HepG2 (cell line): Measurements from ENCODE around the gene TNFAIP1. TPM values are rescaled to one million over a fixed set of nuclear protein-coding genes. Genes with fewer than 3 reads are reported as not detected.

ENCODE experiments used
- ATAC-seq: fragments of 200-7000 bp; cut with Tn5 transposase; 3 replicates; pipeline ENCODE4 v1.9.1; 2020; ENCODE audit warnings: mild to moderate bottlenecking, moderate library complexity
- BruUV-seq: library from RNA; stranded (reverse); fragments of 400-500 nt; replicated peaks from 2 replicates; lab custom pipeline; 2021; lab: Mats Ljungman, UMichigan
- CTCF ChIA-PET: fragments of 300-600 bp; formaldehyde crosslinking; extraction: SDS; loops from one replicate; lab custom pipeline; 2021; ENCODE audit warnings: low total read pairs, inconsistent platforms, low intra/inter-chr PET ratio; lab: Yijun Ruan, JAX
- POLR2A ChIA-PET: fragments of 350-600 bp; sonication (Branson Sonifier 250); formaldehyde crosslinking; loops from one replicate; lab custom pipeline; 2020; ENCODE audit warnings: antibody characterized with exemption, inconsistent platforms; lab: Yijun Ruan, JAX
- DNase-seq: peaks from one replicate; pipeline ENCODE4 v3.0.0-alpha.2; 2015; ENCODE audit warnings: low spot score
- FAIRE-seq: peaks from 3 replicates; lab custom pipeline; 2011; peaks lifted over from hg19 to GRCh38; lab: Jason Lieb, UNC
- H2AFZ ChIP-seq: one replicate; pipeline ENCODE4 v1.6.1; 2011; ENCODE audit warnings: low read length, inconsistent platforms
- H3K27ac ChIP-seq: fragments of 300-600 bp; 3 replicates; pipeline ENCODE4 v1.8.0; 2011; ENCODE audit warnings: mixed run types, mild to moderate bottlenecking, mixed read lengths, low read length, inconsistent platforms; ENCODE audit not compliant: insufficient read depth; ENCODE audit errors: extremely low read length
- H3K27me3 ChIP-seq, 2 experiments: fragments of 200-600 bp in 1 of 2; 2 replicates in 1 of 2; 3 replicates in 1 of 2; pipeline versions ENCODE4 v1.6.0 to v1.8.0; 2011; ENCODE audit warnings: low read length in 2 of 2, mild to moderate bottlenecking in 2 of 2, moderate library complexity in 2 of 2, inconsistent platforms in 1 of 2; ENCODE audit not compliant: insufficient read depth in 2 of 2, control insufficient read depth in 1 of 2
- H3K36me3 ChIP-seq, 2 experiments: fragments of 200-600 bp in 1 of 2; replicated peaks in 1 of 2; 2 replicates in 1 of 2; 3 replicates in 1 of 2; pipeline versions ENCODE4 v1.5.1 to v1.8.0; 2011; ENCODE audit warnings: low read length in 2 of 2, inconsistent platforms in 1 of 2; ENCODE audit not compliant: insufficient read depth in 2 of 2, control insufficient read depth in 1 of 2
- H3K4me1 ChIP-seq: 2 replicates; pipeline ENCODE4 v1.5.1; 2012; ENCODE audit warnings: low read length, inconsistent platforms; ENCODE audit not compliant: insufficient read depth
- H3K4me2 ChIP-seq: 2 replicates; pipeline ENCODE4 v1.6.0; 2011; ENCODE audit warnings: low read depth, low read length, inconsistent platforms
- H3K4me3 ChIP-seq, 3 experiments: fragments of 200-600 bp in 1 of 3; sonication (generic), shearing (Covaris generic) in 1 of 3; replicated peaks in 1 of 3; 2 replicates each; pipeline ENCODE4 v1.5.1; 2011 to 2016; ENCODE audit warnings: low read length in 3 of 3, inconsistent platforms in 2 of 3, low read depth in 2 of 3, mild to moderate bottlenecking in 2 of 3, control low read depth in 1 of 3, mixed read lengths in 1 of 3; ENCODE audit not compliant: insufficient read depth in 1 of 3
- H3K79me2 ChIP-seq: one replicate; pipeline ENCODE4 v1.6.1; 2011; ENCODE audit warnings: low read length, inconsistent platforms; ENCODE audit not compliant: insufficient read depth
- H3K9ac ChIP-seq: 2 replicates; pipeline ENCODE4 v1.6.0; 2011; ENCODE audit warnings: mild to moderate bottlenecking, low read depth, low read length, inconsistent platforms; ENCODE audit not compliant: insufficient read depth
- H3K9me3 ChIP-seq: 2 replicates; pipeline ENCODE4 v1.5.1; 2012; ENCODE audit warnings: mild to moderate bottlenecking, low read length
- H4K20me1 ChIP-seq: 2 replicates; pipeline ENCODE4 v1.6.0; 2011; ENCODE audit warnings: inconsistent platforms, mild to moderate bottlenecking, low read length, moderate library complexity; ENCODE audit not compliant: insufficient read depth
- HNRNPK ChIP-seq: fragments of 200-400 bp; formaldehyde crosslinking; IDR thresholded peaks from 2 replicates; pipeline ENCODE4 v1.6.1; 2018; ENCODE audit warnings: low read length, low read depth, moderate library complexity, mild to moderate bottlenecking; ENCODE audit not compliant: poor library complexity, severe bottlenecking
- MED8 ChIP-seq: sonication (generic); formaldehyde crosslinking; IDR thresholded peaks from 2 replicates; pipeline ENCODE4 v1.8.1; 2023; ENCODE audit warnings: mild to moderate bottlenecking, missing genetic modification reagents; ENCODE audit not compliant: insufficient replicate concordance
- WGBS: methylation state at CpG from one replicate; pipeline ENCODE4 v1.1.6; 2017; ENCODE audit warnings: low lambda C conversion rate; 5-methylcytosine and 5-hydroxymethylcytosine counted together
- in situ Hi-C: cut with HindIII; loops from 2 replicates; pipeline ENCODE4 v1.10.0; 2017; ENCODE audit warnings: low pct_unique_long_range_greater_than_20kb; ENCODE audit not compliant: extremely low pct_ligation_motif_present
- intact Hi-C: fragments of 100-400 bp; cut with micrococcal nuclease; formaldehyde crosslinking; loops from one replicate; pipeline ENCODE4 v1.10.0; 2022; ENCODE audit not compliant: unreplicated experiment
- polyA plus RNA-seq, 8 experiments: library from polyadenylated mRNA; depleted of rRNA in 3 of 8; stranded (reverse) in 7 of 8; unstranded in 1 of 8; fragments of >200 nt; fragmentation: Illumina TruSeq in 4 of 8; extraction: Trizol in 4 of 8; gene quantifications; 2 replicates each; pipeline versions ENCODE4 v1.2.1 to v1.2.3, GENCODE V29; 2011 to 2016; ENCODE audit warnings: low read depth in 4 of 8, missing spikeins in 1 of 8, mixed read lengths in 1 of 8; ENCODE audit not compliant: insufficient read depth in 1 of 8
- total RNA-seq, 5 experiments: library from RNA; depleted of rRNA; stranded (reverse); fragments of >200 nt; fragmentation: Illumina TruSeq; extraction: Trizol; gene quantifications; 2 replicates each; pipeline ENCODE4 v1.2.3, GENCODE V29; 2016; ENCODE audit warnings: low read depth in 1 of 5
- TF ChIP-seq, protein P1 (sequence below): sonication (generic); formaldehyde crosslinking; IDR thresholded peaks from 2 replicates; pipeline ENCODE4 v1.8.0; 2022; ENCODE audit warnings: mild to moderate bottlenecking, missing genetic modification reagents
- TF ChIP-seq, protein P2 (sequence below): sonication (generic); formaldehyde crosslinking; IDR thresholded peaks from 2 replicates; pipeline ENCODE4 v1.4.0; 2020; ENCODE audit warnings: mild to moderate bottlenecking, missing genetic modification reagents, borderline replicate concordance

TNFAIP1 gene
- total and polyA plus RNA-seq, 2 of the 13 experiments (the other 11 are each of a cell fraction or from before 2014, with no cell fraction given), result 17.5 to 40.6 TPM

DNA sequence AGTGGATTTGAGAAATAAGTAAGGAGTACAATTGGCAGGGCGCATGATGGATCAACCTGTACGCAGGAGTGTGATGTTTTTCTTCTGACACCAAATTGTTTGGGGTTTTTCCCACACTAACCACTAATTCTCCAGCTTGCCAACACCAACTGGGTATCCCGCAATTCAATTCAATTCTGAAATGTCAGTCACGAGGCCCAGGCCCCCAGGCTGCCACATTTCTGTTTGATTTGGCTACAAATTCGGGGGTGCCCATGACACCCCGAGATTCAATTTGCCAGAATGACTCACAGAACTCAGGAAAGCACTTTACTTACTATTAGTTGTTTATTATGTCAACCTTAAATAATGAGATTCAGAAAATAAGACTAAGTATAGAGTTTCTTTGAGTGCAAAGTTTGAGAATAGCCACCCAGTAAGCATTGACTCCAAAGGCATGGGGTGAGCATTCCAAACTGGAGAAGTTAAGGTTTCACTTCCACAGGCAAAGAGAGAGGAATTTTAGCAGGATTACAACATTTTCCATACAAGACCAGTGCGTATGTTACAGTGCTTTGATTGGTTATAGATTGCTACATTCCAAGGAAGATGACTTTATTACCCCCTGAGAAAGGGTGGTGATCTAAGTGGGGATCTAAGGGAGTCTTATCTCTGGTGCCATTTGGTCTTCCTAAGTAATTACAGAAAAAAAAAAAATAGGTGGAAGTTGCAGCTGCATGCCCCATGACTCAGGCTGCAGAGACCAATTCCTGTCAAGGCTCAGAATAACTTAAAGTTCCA, 59.0 kb downstream of the TNFAIP1 start:
- H3K4me1 ChIP-seq, result peaks cover 31% of the 10 kb centered on the region
- H3K79me2 ChIP-seq, result no peaks in the 10 kb centered on the region
- H2AFZ ChIP-seq, result no peak overlapping the region
- no TSS peak for BruUV-seq
- no peak overlapping the region for H3K9ac ChIP-seq
- H4K20me1 ChIP-seq, result no peaks in the 10 kb centered on the region
- H3K4me2 ChIP-seq, result no peak overlapping the region
- FAIRE-seq (no peak), ATAC-seq (no peak), DNase-seq (no peak)
- intact Hi-C loops (no loop called here), in situ Hi-C loops (no loop called here)
- H3K4me3 ChIP-seq, result no peak overlapping the region
- TF ChIP-seq, protein P1, sequence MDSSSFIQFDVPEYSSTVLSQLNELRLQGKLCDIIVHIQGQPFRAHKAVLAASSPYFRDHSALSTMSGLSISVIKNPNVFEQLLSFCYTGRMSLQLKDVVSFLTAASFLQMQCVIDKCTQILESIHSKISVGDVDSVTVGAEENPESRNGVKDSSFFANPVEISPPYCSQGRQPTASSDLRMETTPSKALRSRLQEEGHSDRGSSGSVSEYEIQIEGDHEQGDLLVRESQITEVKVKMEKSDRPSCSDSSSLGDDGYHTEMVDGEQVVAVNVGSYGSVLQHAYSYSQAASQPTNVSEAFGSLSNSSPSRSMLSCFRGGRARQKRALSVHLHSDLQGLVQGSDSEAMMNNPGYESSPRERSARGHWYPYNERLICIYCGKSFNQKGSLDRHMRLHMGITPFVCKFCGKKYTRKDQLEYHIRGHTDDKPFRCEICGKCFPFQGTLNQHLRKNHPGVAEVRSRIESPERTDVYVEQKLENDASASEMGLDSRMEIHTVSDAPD (CRISPR knock-in tag), result no peak
- TF ChIP-seq HNRNPK, result peak; percentile 37
- peaks cover 0 to 5% of the 10 kb centered on the region in 2 experiments; a peak in 3 of 5 replicates for H3K36me3 ChIP-seq
- ChIA-PET CTCF (no interaction called here), POLR2A (interaction anchor here (1.2 to 4.8 kb wide), 4 partner anchors 11 to 26 kb away, joined by 3 to 33 read pairs (median 14); partner anchors contain the start of genes SLC46A1 and VTN)
- H3K27me3 ChIP-seq, result no peaks in the 10 kb centered on the region
- 76% methylated on average over 7 of the region's 7 CpGs for WGBS
- H3K27ac ChIP-seq, result no peak overlapping the region
- no peaks in the 10 kb centered on the region for H3K9me3 ChIP-seq

DNA sequence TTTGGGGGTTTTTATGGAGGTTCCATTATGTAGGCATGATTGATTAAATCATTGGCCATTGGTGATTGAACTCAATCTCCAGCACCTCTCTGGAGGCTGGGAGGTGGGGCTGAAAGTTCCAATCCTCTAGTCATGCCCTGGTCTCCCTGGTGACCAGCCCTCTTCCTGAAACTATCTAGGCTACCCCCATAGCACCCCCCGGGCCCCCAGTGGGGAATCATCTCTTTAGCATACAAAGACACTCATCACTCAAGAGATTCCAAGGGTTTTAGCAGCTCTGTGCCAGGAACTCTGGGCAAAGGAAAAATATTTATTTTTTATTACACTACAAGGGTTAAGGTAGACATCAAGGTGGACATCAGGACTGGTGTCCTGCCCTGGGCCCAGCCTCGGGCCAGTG, 59.9 kb downstream of the TNFAIP1 start:
- Histone ChIP-seq H3K4me2 (no peak overlapping the region), H3K36me3 (peaks cover 2 to 5% of the 10 kb centered on the region in 2 experiments; a peak in 3 of 5 replicates), H3K4me3 (no peak overlapping the region), H3K9ac (no peak overlapping the region), H2AFZ (no peak overlapping the region), H3K79me2 (no peaks in the 10 kb centered on the region), H3K4me1 (peaks cover 34% of the 10 kb centered on the region), H4K20me1 (no peaks in the 10 kb centered on the region), H3K27ac (no peak overlapping the region), H3K9me3 (no peaks in the 10 kb centered on the region), H3K27me3 (no peaks in the 10 kb centered on the region)
- no TSS peak for BruUV-seq
- ChIA-PET CTCF (no interaction called here), POLR2A (interaction anchor here (1.2 to 4.8 kb wide), 4 partner anchors 10 to 27 kb away, joined by 3 to 33 read pairs (median 14); partner anchors contain the start of genes SLC46A1 and VTN)
- TF ChIP-seq, protein P2, sequence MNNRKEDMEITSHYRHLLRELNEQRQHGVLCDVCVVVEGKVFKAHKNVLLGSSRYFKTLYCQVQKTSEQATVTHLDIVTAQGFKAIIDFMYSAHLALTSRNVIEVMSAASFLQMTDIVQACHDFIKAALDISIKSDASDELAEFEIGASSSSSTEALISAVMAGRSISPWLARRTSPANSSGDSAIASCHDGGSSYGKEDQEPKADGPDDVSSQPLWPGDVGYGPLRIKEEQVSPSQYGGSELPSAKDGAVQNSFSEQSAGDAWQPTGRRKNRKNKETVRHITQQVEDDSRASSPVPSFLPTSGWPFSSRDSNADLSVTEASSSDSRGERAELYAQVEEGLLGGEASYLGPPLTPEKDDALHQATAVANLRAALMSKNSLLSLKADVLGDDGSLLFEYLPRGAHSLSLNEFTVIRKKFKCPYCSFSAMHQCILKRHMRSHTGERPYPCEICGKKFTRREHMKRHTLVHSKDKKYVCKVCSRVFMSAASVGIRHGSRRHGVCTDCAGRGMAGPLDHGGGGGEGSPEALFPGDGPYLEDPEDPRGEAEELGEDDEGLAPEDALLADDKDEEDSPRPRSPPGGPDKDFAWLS, result no peak
- no peak for TF ChIP-seq MED8 (CRISPR knock-in tag)
- intact Hi-C loops (no loop called here), in situ Hi-C loops (no loop called here)
- DNase-seq, result no peak
- no peak for ATAC-seq
- WGBS, result 39% methylated on average over 2 of the region's 2 CpGs
- FAIRE-seq, result no peak
